Measurements from ENCODE around the gene LMF1. TPM values are rescaled to one million over a fixed set of nuclear protein-coding genes. Genes with fewer than 3 reads are reported as not detected.

The LMF1 gene
- total RNA-seq, 1 donor from 2014 or later: 19.0 TPM

- TF ChIP-seq CTCF (IDR thresholded peaks at IDR 0.05): no peak
- no peak overlapping the region for H3K27ac ChIP-seq
- no peaks in the 10 kb centered on the region for H3K4me1 ChIP-seq
- H3K4me3 ChIP-seq: no peak overlapping the region
- H3K36me3 ChIP-seq: no peaks in the 10 kb centered on the region
- ATAC-seq (no peak), DNase-seq (no peak)
- peaks cover 2% of the 10 kb centered on the region for H3K9me3 ChIP-seq
- no peaks in the 10 kb centered on the region for H3K27me3 ChIP-seq
- intact Hi-C loops (cut with DNase I): no loop called here
Measured at GRCh38 chr16:990516-991291, 19.9 kb upstream of the LMF1 start.

GRCh38 chr16:989354-989814 lies 18.6 kb upstream of the LMF1 start:
- H3K4me3 ChIP-seq: no peak overlapping the region
- intact Hi-C loops (cut with DNase I): no loop called here
- no peaks in the 10 kb centered on the region for H3K4me1 ChIP-seq
- no peak for DNase-seq
- no peaks in the 10 kb centered on the region for H3K36me3 ChIP-seq
- no peak for ATAC-seq
- no peaks in the 10 kb centered on the region for H3K9me3 ChIP-seq
- no peak overlapping the region for H3K27ac ChIP-seq
- TF ChIP-seq CTCF (IDR thresholded peaks at IDR 0.05): no peak
- no peaks in the 10 kb centered on the region for H3K27me3 ChIP-seq

- no peaks in the 10 kb centered on the region for H3K9me3 ChIP-seq
- no peaks in the 10 kb centered on the region for H3K36me3 ChIP-seq
- ATAC-seq (no peak), DNase-seq (no peak)
- intact Hi-C loops (cut with DNase I): no loop called here
- TF ChIP-seq CTCF (IDR thresholded peaks at IDR 0.05): no peak
- no peaks in the 10 kb centered on the region for H3K4me1 ChIP-seq
- H3K27ac ChIP-seq: no peak overlapping the region
- no peak overlapping the region for H3K4me3 ChIP-seq
- no peaks in the 10 kb centered on the region for H3K27me3 ChIP-seq
Measured at GRCh38 chr16:988471-989353, 17.9 kb upstream of the LMF1 start.

GRCh38 chr16:987906-988305 lies 17.1 kb upstream of the LMF1 start:
- no peak for ATAC-seq
- no peak for DNase-seq

More at GRCh38 chr16:987906-988305, 17.1 kb upstream of the LMF1 start:
- intact Hi-C loops (cut with DNase I): no loop called here
- no peak overlapping the region for H3K27ac ChIP-seq
- H3K4me3 ChIP-seq: no peak overlapping the region
- H3K27me3 ChIP-seq: peaks cover 5% of the 10 kb centered on the region
- H3K9me3 ChIP-seq: no peaks in the 10 kb centered on the region
- H3K36me3 ChIP-seq: no peaks in the 10 kb centered on the region
- no peaks in the 10 kb centered on the region for H3K4me1 ChIP-seq
- no peak for TF ChIP-seq CTCF (IDR thresholded peaks at IDR 0.05)

Measured in upper lobe of right lung (tissue), 1 donor.